ENCODE data around the gene OR10P1.

DNA sequence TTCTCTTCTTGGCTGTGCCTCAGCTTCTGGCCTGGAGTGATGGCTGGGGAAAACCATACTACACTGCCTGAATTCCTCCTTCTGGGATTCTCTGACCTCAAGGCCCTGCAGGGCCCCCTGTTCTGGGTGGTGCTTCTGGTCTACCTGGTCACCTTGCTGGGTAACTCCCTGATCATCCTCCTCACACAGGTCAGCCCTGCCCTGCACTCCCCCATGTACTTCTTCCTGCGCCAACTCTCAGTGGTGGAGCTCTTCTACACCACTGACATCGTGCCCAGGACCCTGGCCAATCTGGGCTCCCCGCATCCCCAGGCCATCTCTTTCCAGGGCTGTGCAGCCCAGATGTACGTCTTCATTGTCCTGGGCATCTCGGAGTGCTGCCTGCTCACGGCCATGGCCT is at the start of gene OR10P1:
- TF ChIP-seq, protein P1, sequence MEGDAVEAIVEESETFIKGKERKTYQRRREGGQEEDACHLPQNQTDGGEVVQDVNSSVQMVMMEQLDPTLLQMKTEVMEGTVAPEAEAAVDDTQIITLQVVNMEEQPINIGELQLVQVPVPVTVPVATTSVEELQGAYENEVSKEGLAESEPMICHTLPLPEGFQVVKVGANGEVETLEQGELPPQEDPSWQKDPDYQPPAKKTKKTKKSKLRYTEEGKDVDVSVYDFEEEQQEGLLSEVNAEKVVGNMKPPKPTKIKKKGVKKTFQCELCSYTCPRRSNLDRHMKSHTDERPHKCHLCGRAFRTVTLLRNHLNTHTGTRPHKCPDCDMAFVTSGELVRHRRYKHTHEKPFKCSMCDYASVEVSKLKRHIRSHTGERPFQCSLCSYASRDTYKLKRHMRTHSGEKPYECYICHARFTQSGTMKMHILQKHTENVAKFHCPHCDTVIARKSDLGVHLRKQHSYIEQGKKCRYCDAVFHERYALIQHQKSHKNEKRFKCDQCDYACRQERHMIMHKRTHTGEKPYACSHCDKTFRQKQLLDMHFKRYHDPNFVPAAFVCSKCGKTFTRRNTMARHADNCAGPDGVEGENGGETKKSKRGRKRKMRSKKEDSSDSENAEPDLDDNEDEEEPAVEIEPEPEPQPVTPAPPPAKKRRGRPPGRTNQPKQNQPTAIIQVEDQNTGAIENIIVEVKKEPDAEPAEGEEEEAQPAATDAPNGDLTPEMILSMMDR (IDR thresholded peaks at IDR 0.05), result no peak
- TF ChIP-seq EP300 (IDR thresholded peaks at IDR 0.05), result no peak
- TF ChIP-seq POLR2A (IDR thresholded peaks at IDR 0.05), result no peak

Measured in gastroesophageal sphincter (tissue), 3 donors.